ENCODE results near the gene GFM1. TPM values are rescaled to one million over a fixed set of nuclear protein-coding genes. Genes with fewer than 3 reads are reported as not detected.

The GFM1 gene
- total RNA-seq, 1 donor from 2014 or later: 55.3 TPM

- no peak for DNase-seq (ENCODE audit: low read depth)
- no peak for TF ChIP-seq CTCF (IDR thresholded peaks at IDR 0.05; ENCODE audit: insufficient read depth, low read length, severe bottlenecking)
- Histone ChIP-seq H3K27me3 (ENCODE audit: control insufficient read depth, insufficient read depth, low read length) (no peaks in the 10 kb centered on the region), H3K4me3 (ENCODE audit: low read depth, low read length) (no peak overlapping the region), H3K36me3 (ENCODE audit: control insufficient read depth, insufficient read depth, low read length) (no peaks in the 10 kb centered on the region)
- FAIRE-seq: no peak
These were observed 12.3 kb upstream of the GFM1 start for GRCh38 chr3:158631981-158632380.

GRCh38 chr3:158640646-158641045 lies 3.7 kb upstream of the GFM1 start:
- Histone ChIP-seq H3K27me3 (ENCODE audit: control insufficient read depth, insufficient read depth, low read length) (no peaks in the 10 kb centered on the region), H3K36me3 (ENCODE audit: control insufficient read depth, insufficient read depth, low read length) (no peaks in the 10 kb centered on the region), H3K4me3 (ENCODE audit: low read depth, low read length) (no peak overlapping the region)
- FAIRE-seq (no peak), DNase-seq (ENCODE audit: low read depth) (no peak)
- TF ChIP-seq CTCF (IDR thresholded peaks at IDR 0.05; ENCODE audit: insufficient read depth, low read length, severe bottlenecking): no peak

GRCh38 chr3:158642005-158642404 lies 2.3 kb upstream of the GFM1 start:
- TF ChIP-seq CTCF (IDR thresholded peaks at IDR 0.05; ENCODE audit: insufficient read depth, low read length, severe bottlenecking): no peak
- no peaks in the 10 kb centered on the region for H3K27me3 ChIP-seq (ENCODE audit: control insufficient read depth, insufficient read depth, low read length)
- no peak overlapping the region for H3K4me3 ChIP-seq (ENCODE audit: low read depth, low read length)
- DNase-seq (ENCODE audit: low read depth) (no peak), FAIRE-seq (no peak)
- no peaks in the 10 kb centered on the region for H3K36me3 ChIP-seq (ENCODE audit: control insufficient read depth, insufficient read depth, low read length)

- TF ChIP-seq CTCF (IDR thresholded peaks at IDR 0.05; ENCODE audit: insufficient read depth, low read length, severe bottlenecking): no peak
- no peaks in the 10 kb centered on the region for H3K27me3 ChIP-seq (ENCODE audit: control insufficient read depth, insufficient read depth, low read length)
- no peaks in the 10 kb centered on the region for H3K36me3 ChIP-seq (ENCODE audit: control insufficient read depth, insufficient read depth, low read length)
- FAIRE-seq: no peak
- H3K4me3 ChIP-seq (ENCODE audit: low read depth, low read length): no peak overlapping the region
- DNase-seq (ENCODE audit: low read depth): no peak
These were observed 1.7 kb upstream of the GFM1 start for GRCh38 chr3:158642474-158643210.

- FAIRE-seq (no peak), DNase-seq (ENCODE audit: low read depth) (no peak)
- Histone ChIP-seq H3K4me3 (ENCODE audit: low read depth, low read length) (no peak overlapping the region), H3K27me3 (ENCODE audit: control insufficient read depth, insufficient read depth, low read length) (no peaks in the 10 kb centered on the region), H3K36me3 (ENCODE audit: control insufficient read depth, insufficient read depth, low read length) (no peaks in the 10 kb centered on the region)
- TF ChIP-seq CTCF (IDR thresholded peaks at IDR 0.05; ENCODE audit: insufficient read depth, low read length, severe bottlenecking): no peak
These were observed 5.5 kb downstream of the GFM1 start for GRCh38 chr3:158649791-158650190.

GRCh38 chr3:158651192-158651591 lies 6.9 kb downstream of the GFM1 start:
- Histone ChIP-seq H3K36me3 (ENCODE audit: control insufficient read depth, insufficient read depth, low read length) (no peaks in the 10 kb centered on the region), H3K4me3 (ENCODE audit: low read depth, low read length) (no peak overlapping the region), H3K27me3 (ENCODE audit: control insufficient read depth, insufficient read depth, low read length) (no peaks in the 10 kb centered on the region)
- TF ChIP-seq CTCF (IDR thresholded peaks at IDR 0.05; ENCODE audit: insufficient read depth, low read length, severe bottlenecking): no peak
- no peak for FAIRE-seq
- no peak for DNase-seq (ENCODE audit: low read depth)
